WI38 (cell line): ENCODE data around the gene CSPG4.
"Not testable (repeated sequence)": the region's sequence is repeated elsewhere in the genome, so short reads cannot be mapped to it uniquely, and the experiment has no call there.

Source experiments
- H3K4me3 ChIP-seq: 2 replicates; pipeline ENCODE4 v1.5.1; 2011; ENCODE audit warnings: low read depth, mild to moderate bottlenecking, control low read depth, low read length
- CTCF ChIP-seq: IDR thresholded peaks from 2 replicates; pipeline ENCODE4 v1.5.1; 2012; ENCODE audit warnings: low read depth, mild to moderate bottlenecking, control low read depth, low read length

The CSPG4 gene

DNA sequence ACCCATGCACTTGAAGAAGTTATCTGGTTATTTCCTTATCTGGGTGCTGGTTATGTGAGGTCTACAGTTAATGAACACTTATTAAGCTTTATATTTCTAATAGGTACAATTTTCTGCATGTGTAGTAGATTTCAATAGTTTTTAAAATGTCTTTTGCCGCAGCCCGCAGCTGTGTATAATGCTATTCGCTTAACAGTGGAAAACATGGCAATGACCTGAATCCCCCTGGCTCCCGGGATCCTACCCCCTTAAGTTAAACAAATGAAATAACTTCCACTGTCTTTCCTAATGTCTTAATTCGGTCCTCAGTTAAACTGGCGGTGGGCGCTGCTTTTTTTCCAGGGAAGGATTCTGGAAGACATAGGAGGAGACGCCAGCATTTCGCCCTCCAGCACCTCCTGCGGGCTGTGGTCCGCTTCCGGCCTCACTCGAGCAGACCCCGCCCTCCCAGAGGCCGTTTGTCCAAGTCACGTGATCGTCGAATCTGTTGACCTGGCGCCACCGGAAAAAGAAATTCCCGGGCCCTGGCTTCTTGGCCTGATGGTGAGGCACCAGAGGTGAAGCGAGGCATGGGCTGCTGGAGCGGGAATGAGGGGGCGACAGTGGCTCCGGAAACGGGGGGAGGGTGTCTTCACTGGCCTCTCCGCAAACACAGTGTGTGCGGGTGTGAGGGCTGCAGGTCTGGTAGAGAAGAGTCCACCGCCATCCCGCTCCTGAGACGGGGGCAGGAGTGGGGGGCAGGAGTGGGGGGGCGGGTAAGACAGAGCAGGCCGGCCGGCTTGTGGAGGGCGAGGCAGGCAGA is 45.6 kb upstream of the CSPG4 start:
- TF ChIP-seq CTCF, result no peak
- peak overlapping the region; percentile 51 for H3K4me3 ChIP-seq

DNA sequence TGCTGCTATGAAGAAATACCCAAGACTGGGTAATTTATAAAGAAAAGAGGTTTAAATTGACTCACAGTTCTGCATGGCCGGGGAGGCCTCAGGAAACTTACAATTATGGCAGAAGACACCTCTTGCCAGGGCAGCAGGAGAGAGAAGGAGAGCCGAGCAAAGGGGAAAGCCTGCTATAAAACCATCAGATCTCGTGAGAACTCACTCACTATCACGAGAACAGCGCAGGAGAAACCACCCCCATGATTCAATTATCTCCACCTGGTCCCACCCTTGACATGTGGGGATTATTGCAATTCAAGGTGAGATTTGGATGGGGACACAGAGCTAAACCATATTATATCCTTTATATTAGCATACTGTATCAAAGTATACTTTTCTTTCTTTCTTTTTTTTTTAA is 42.2 kb upstream of the CSPG4 start:
- H3K4me3 ChIP-seq, result not testable (repeated sequence)

GRCh38 chr15:75753145-75753544 is 40.5 kb upstream of the CSPG4 start:
- no peak overlapping the region for H3K4me3 ChIP-seq
- no peak for TF ChIP-seq CTCF

DNA sequence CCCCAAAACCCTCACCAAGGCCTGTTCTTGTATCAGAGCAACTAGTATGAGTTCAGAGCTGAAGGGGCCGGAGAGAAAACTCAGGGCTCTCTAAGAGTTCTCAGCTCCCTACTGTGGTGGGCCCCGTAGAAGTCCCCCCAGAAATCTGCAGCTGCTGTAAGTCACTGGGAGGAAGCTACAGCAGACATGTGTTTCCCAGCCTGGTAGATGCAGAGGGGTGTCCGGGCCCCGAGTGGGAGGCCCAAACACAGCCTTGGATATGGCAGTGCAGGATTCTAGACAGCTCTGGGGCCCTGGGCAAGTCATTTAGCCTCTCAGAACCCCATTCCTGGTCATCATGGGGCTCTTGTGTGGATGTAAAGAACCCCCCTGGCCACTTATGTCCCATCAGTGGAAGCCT is 39.2 kb upstream of the CSPG4 start:
- no peak for TF ChIP-seq CTCF
- no peak overlapping the region for H3K4me3 ChIP-seq

DNA sequence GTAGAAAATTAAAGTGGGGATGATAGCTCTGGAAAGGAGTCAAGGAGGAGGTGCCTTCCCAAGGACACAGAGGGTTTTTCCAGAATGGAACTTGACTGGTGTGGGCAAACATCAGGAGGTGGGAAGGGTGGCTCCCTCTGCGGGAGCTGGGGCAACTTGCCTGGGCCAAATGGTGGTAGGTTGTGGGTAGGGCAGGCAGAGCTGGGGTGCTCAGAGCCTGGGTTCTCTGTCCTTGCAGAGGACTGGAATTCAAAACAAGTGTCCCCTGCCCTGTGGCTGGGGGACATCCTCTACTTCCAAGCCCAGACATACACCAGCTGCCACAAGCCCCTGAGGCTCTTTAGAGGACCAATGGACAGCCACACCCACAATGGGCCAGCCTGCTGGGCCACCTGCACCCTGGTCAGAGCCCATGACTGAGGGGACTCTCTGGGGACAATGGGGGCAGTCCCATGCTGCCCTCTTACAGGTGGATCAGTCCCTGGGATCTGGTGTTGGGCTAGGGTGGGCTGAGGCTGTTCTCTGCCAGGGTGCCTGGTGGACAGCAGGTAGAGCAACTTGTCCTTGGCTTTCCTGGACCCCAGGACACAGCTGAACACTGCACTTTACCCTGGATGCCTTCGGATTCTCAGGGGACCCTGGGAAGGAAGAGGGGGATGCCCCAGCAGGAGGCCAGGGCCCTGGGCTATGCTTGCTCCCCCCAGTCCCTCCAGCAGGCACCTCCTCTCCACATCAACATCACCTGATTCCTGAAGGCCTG is 38.6 kb upstream of the CSPG4 start:
- no peak overlapping the region for H3K4me3 ChIP-seq
- TF ChIP-seq CTCF, result no peak

DNA sequence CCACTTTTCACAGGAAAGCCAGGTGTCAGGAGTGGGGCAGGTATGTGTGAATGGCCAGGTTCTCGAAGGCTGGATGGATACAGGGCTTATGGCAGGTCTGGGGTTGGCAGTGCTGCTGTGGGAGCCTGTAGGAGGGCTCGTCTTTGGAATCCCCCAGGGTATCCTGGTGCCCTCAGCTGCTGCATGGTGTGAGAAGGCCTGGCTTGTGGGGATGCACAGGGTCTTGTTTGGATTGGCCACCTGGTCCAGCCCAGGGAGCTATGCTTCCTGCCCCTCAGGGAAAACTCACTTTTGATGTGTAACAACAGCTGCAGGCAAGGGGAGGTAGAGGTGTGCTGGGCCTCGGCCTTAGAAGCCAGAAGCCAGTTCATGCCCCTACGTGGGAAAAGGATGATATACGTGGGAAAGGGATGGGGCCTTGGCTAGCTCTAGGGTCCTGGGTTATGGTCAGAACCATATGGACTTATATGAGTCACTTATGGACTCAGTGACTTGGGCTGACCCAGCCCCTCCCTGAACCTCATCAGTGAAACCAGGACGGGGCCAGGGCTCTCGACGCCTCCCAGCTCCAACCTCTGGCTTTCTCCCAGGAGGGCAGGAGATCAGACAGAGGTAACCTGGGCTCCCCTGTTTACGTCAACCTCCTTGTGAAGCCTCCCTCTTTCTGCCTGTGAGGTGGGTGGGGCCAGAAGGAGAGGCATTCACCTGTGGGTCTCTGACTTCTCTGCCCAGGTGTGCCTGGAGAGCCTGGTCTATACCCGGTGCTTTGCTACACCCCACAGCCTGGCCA is 37.8 kb upstream of the CSPG4 start:
- no peak for TF ChIP-seq CTCF
- H3K4me3 ChIP-seq, result no peak overlapping the region

- no peak for TF ChIP-seq CTCF
- no peak overlapping the region for H3K4me3 ChIP-seq
Observed at GRCh38 chr15:75749820-75750219, 37.2 kb upstream of the CSPG4 start.

GRCh38 chr15:75748882-75749281 is 36.2 kb upstream of the CSPG4 start:
- H3K4me3 ChIP-seq, result not testable (repeated sequence)

GRCh38 chr15:75747121-75747520 is 34.5 kb upstream of the CSPG4 start:
- H3K4me3 ChIP-seq, result not testable (repeated sequence)
